Heart right ventricle (tissue), 16 donors: ENCODE data around the gene CYP2W1. TPM values are rescaled to one million over a fixed set of nuclear protein-coding genes. Genes with fewer than 3 reads are reported as not detected.

Experiments
- ATAC-seq, 8 donors: fragments of 200-7000 bp; cut with Tn5 transposase; one replicate each; pipeline ENCODE4 v1.9.1; 2020; ENCODE audit warnings: mild to moderate bottlenecking in 8 of 8, moderate library complexity in 8 of 8, moderate number of reproducible peaks in 1 of 8
- DNase-seq, 2 donors: peaks; one replicate each; pipeline ENCODE4 v3.0.0-alpha.2; 2020
- H3K27ac ChIP-seq, 10 donors: fragments of 200-600 bp; sonication (generic) in 2 of 10; one replicate each; pipeline versions ENCODE4 v1.5.0 to v1.8.0; 2020 to 2022; ENCODE audit warnings: mild to moderate bottlenecking in 3 of 10
- H3K27me3 ChIP-seq, 7 donors: fragments of 200-600 bp; one replicate each; pipeline ENCODE4 v1.8.0; 2021 to 2022; ENCODE audit warnings: mild to moderate bottlenecking in 2 of 7
- H3K36me3 ChIP-seq, 9 donors: fragments of 200-600 bp; sonication (generic) in 1 of 9; one replicate each; pipeline versions ENCODE4 v1.5.0 to v1.8.0; 2020 to 2022; ENCODE audit warnings: mild to moderate bottlenecking in 2 of 9
- H3K4me1 ChIP-seq, 9 donors: fragments of 200-600 bp; sonication (generic) in 1 of 9; one replicate each; pipeline versions ENCODE4 v1.5.0 to v1.8.0; 2020 to 2022; ENCODE audit warnings: mild to moderate bottlenecking in 4 of 9
- H3K4me3 ChIP-seq, 10 donors: fragments of 200-600 bp; sonication (generic) in 2 of 10; one replicate each; pipeline versions ENCODE4 v1.5.0 to v1.8.0; 2020 to 2022; ENCODE audit warnings: mild to moderate bottlenecking in 7 of 10, moderate library complexity in 2 of 10
- H3K9me3 ChIP-seq, 11 donors: fragments of 200-600 bp in 10 of 11; sonication (generic) in 2 of 11; one replicate each; pipeline versions ENCODE4 v1.5.0 to v1.8.0; 2013 to 2022; ENCODE audit warnings: mild to moderate bottlenecking in 2 of 11, control low read depth in 1 of 11, moderate library complexity in 1 of 11
- CTCF ChIP-seq, 9 donors: fragments of 200-600 bp; sonication (generic) in 2 of 9; IDR thresholded peaks; one replicate each; pipeline versions ENCODE4 v1.5.0 to v1.8.0; 2021 to 2022; ENCODE audit warnings: antibody characterized with exemption in 9 of 9, mild to moderate bottlenecking in 5 of 9, moderate library complexity in 1 of 9
- WGBS, 2 donors: extraction: QIAGEN DNeasy Blood & Tissue Kit; methylation state at CpG; one replicate each; pipeline ENCODE4 v1.1.7; 2013; ENCODE audit warnings: inconsistent platforms in 1 of 2; 5-methylcytosine and 5-hydroxymethylcytosine counted together
- intact Hi-C, 10 donors: fragments of 100-400 bp; cut with DNase I; formaldehyde crosslinking; loops; one replicate each; pipeline versions ENCODE4 v1.11.1 to v1.14.2; 2022
- polyA plus RNA-seq, 2 donors: library from polyadenylated mRNA; stranded (reverse); fragments of 200-250 nt; gene quantifications; one replicate each; pipeline ENCODE4 v1.2.3, GENCODE V29; 2013
- total RNA-seq, 10 donors: library from RNA; stranded (reverse); fragmentation: NEBNext Ultra II Directional in 3 of 10; extraction: Animal tissue kit (Norgen Biotek cat#: 25700) in 3 of 10; gene quantifications; one replicate each; pipeline versions ENCODE4 v1.2.1 to v1.2.4, GENCODE V29; 2021 to 2023
- donor health status: Arrhythmogenic right ventricular cardiomyopathy.
- donor health status: ischemic (EF 13 %, LVEDD 7.1; RV severe dilation, severe dysfunction).
- donor health status: healthy with polysubstance abuse.
- donor health status: DM: no; HTN: yes; CAD: no.
- donor health status: DM: no; HTN: no; CAD: no.
- donor health status: ischemic (EF 25% LVEDD 6.9; RV normal size, moderate dysfunction).
- donor health status: ischemic (EF 25% LVEDD 5.7; RV mildly dilated, moderate dysfunction).
- donor health status: healthy.
- donor health status: DM: yes; HTN: yes; CAD: no.
- donor health status: Ischemic cardiomyopathy.
- donor health status: ischemic (EF 35%, LVEDD 5.7; RV mildly dilated, moderate dysfunction).
- donor health status: nonischemic (EF 11% LVEDD 7.7; RV severe dilation, severe dysfunction).
- donor health status: DM: yes; HTN: yes; CAD: no.
- donor health status: PGD.
- donor health status: ischemic (EF 29% LVEDD 5.4; RV normal size, mild dysfunction).
- donor health status: nonischemic (EF 23%, LVEDD 6.1; RV moderate dilation, normal function).

Gene CYP2W1
- total and polyA plus RNA-seq, 12 donors = not detected

GRCh38 chr7:1017586-1018333, 34.8 kb downstream of the CYP2W1 start:
- 93 to 95% methylated on average over 34 of the region's 34 CpGs for WGBS, 2 donors
- Histone ChIP-seq H3K4me3 (no peak overlapping the region), H3K36me3 (peaks cover 0 to 12% (median 0%) of the 10 kb centered on the region in 9 donors), H3K4me1 (peaks cover 0 to 6% (median 0%) of the 10 kb centered on the region in 9 donors), H3K27ac (no peak overlapping the region), H3K27me3 (no peaks in the 10 kb centered on the region), H3K9me3 (peaks cover 0 to 8% (median 0%) of the 10 kb centered on the region in 11 donors)
- TF ChIP-seq CTCF (IDR thresholded peaks at IDR 0.05) = no peak
- intact Hi-C loops = no loop called here
- no peak for DNase-seq
- no peak for ATAC-seq

GRCh38 chr7:1018334-1018695, 35.3 kb downstream of the CYP2W1 start:
- Histone ChIP-seq H3K9me3 (peaks cover 0 to 8% (median 0%) of the 10 kb centered on the region in 11 donors), H3K27ac (no peak overlapping the region), H3K4me3 (no peak overlapping the region), H3K27me3 (no peaks in the 10 kb centered on the region), H3K36me3 (peaks cover 0 to 16% (median 0%) of the 10 kb centered on the region in 9 donors), H3K4me1 (peaks cover 0 to 6% (median 0%) of the 10 kb centered on the region in 9 donors)
- 91 to 92% methylated on average over 13 of the region's 13 CpGs for WGBS, 2 donors
- intact Hi-C loops = no loop called here
- TF ChIP-seq CTCF (IDR thresholded peaks at IDR 0.05) = no peak
- ATAC-seq = no peak
- no peak for DNase-seq

GRCh38 chr7:1019255-1019785, 36.3 kb downstream of the CYP2W1 start:
- WGBS, 2 donors = 85 to 88% methylated on average over 14 of the region's 14 CpGs
- no peak for DNase-seq

More at GRCh38 chr7:1019255-1019785, 36.3 kb downstream of the CYP2W1 start:
- no peak for ATAC-seq
- no peaks in the 10 kb centered on the region for H3K27me3 ChIP-seq
- H3K9me3 ChIP-seq = peaks cover 0 to 8% (median 0%) of the 10 kb centered on the region in 11 donors
- H3K27ac ChIP-seq = no peak overlapping the region
- TF ChIP-seq CTCF (IDR thresholded peaks at IDR 0.05) = no peak
- peaks cover 0 to 6% (median 0%) of the 10 kb centered on the region in 9 donors for H3K4me1 ChIP-seq
- H3K4me3 ChIP-seq = no peak overlapping the region
- intact Hi-C loops = no loop called here
- H3K36me3 ChIP-seq = peaks cover 0 to 16% (median 0%) of the 10 kb centered on the region in 9 donors
